ENCODE measurements around the gene DCST2. TPM values are rescaled to one million over a fixed set of nuclear protein-coding genes. Genes with fewer than 3 reads are reported as not detected.

DCST2 gene
- total RNA-seq, 4 donors from 2014 or later, result 0.34 to 3.7 (median 2.6) TPM; not detected in 1

DNA sequence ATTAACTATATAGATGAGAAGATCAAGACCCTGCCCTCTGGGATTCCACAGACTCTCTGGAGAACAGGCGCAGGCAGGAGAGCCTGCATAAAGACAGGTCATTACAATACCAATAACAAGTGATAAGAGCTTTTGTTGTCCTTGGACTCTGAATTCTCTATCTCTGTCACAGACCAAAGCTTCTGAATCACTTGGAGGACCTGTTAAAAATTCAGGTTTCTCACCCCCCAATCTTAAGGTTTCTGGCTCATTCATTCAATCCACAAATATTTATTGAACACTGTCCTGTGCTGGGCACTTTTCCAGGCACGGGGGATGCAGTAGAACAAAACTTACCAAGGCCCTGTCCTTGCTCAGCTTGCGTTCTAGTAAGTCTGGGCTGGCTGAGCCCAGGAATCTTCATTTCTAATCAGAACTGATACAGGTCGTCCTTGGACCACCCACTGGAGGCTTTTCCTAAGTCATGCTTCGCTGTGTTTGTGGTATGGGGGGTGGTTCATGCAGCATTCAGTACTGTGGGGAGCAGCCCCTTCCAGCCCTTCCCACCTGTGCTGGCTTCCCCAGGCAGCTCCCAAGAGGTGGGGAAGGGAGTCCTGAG is 31.4 kb upstream of the DCST2 start:
- TF ChIP-seq, protein P1, sequence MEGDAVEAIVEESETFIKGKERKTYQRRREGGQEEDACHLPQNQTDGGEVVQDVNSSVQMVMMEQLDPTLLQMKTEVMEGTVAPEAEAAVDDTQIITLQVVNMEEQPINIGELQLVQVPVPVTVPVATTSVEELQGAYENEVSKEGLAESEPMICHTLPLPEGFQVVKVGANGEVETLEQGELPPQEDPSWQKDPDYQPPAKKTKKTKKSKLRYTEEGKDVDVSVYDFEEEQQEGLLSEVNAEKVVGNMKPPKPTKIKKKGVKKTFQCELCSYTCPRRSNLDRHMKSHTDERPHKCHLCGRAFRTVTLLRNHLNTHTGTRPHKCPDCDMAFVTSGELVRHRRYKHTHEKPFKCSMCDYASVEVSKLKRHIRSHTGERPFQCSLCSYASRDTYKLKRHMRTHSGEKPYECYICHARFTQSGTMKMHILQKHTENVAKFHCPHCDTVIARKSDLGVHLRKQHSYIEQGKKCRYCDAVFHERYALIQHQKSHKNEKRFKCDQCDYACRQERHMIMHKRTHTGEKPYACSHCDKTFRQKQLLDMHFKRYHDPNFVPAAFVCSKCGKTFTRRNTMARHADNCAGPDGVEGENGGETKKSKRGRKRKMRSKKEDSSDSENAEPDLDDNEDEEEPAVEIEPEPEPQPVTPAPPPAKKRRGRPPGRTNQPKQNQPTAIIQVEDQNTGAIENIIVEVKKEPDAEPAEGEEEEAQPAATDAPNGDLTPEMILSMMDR (IDR thresholded peaks at IDR 0.05; ENCODE audit: low read depth), result no peak

DNA sequence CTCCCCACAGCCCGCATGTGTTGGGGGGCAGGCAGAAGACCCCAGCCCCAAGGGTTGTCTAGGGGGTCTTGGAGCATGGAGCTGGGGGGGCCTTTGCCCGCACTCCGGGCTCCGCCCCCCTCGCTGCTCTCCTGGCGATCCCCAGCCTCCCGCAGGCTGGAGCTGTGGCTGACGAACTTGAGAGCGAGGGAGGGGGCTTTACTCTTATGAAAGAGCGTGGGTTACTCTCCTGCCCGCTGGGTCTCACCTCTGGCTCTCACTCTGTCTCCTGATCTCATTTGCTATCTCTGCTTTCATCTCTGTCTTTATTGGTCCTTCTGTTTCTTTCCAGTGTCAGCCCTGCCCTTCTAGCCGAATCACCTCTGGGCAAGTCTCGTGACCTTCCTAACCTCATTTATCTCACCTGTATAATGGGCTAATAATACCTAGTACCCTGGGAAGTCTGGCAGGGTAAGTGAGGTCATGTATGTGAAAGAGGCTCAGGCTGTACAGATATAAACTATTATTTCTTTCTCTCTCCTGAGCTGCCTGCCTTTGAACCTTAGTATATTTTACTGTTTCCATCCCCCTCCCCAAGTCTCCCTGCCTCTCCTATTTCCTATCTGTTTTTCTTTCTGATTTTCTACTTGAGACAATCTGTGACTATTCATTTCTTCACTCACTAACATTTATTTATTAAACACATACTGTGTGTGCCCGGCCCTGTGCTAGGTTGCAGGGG is 30.7 kb upstream of the DCST2 start:
- TF ChIP-seq, protein P1 (IDR thresholded peaks at IDR 0.05; ENCODE audit: low read depth), result no peak

DNA sequence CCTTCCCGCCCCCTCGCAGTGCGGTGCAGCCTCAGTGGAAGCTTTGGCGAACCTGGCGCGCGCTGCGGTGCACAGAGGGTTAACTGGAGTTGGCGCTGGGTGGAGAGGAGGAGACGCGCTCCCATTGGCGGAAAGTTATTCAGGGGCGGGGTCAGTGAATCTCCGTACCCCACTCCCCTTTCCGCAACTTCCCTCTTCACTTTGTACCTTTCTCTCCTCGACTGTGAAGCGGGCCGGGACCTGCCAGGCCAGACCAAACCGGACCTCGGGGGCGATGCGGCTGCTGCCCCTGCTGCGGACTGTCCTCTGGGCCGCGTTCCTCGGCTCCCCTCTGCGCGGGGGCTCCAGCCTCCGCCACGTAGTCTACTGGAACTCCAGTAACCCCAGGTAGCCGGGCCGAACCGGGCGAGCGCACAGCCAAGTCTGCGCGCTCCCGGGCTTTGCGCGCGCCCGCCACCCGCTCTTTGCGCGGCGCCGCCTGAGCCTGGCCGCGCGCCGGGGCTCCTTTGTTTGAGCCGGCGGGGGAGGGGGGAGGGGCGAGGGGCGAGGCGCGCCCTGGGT is 30.0 kb upstream of the DCST2 start, which contains the start of gene EFNA4:
TSS of gene EFNA4 (plus strand) at position 191 of the 561 bp plus-strand sequence. CDS start at position 275, 84 bp downstream.
- TF ChIP-seq, protein P1 (IDR thresholded peaks at IDR 0.05; ENCODE audit: low read depth), result no peak

DNA sequence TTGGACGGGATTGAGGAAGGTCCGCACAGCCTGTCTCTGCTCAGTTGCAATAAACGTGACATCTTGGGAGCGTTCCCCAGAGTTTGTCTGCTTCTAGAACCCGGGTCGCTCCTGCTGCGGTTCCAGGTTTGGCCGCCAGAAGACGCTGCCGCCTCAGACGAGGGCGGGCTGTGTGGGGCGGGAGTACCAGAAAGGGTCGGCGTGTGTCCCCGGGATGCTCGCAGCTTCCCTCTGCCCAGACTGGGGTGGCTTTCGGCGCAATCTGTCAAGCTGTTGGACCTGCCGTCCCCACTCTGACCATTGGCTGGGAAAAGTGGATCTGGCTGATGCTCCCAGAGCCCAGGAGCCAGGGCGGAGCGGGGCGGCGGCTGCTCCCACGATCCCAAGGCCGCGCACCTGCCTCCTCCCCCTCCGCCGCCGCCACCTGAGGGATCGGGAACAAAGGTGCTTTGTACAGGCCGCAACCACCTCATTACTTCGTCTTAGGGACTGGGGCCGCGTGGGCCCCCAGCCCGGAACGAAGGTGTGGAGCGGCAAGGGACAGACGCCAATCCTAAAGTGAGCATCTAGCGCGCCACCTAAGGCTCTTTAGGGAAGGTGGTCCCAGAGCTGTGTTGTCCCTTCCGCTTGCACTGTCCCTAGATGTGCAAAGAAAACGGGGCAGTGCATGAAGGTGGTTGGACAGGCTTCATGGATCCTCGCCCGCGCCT is 29.3 kb upstream of the DCST2 start:
- TF ChIP-seq, protein P1 (IDR thresholded peaks at IDR 0.05; ENCODE audit: low read depth), result no peak

DNA sequence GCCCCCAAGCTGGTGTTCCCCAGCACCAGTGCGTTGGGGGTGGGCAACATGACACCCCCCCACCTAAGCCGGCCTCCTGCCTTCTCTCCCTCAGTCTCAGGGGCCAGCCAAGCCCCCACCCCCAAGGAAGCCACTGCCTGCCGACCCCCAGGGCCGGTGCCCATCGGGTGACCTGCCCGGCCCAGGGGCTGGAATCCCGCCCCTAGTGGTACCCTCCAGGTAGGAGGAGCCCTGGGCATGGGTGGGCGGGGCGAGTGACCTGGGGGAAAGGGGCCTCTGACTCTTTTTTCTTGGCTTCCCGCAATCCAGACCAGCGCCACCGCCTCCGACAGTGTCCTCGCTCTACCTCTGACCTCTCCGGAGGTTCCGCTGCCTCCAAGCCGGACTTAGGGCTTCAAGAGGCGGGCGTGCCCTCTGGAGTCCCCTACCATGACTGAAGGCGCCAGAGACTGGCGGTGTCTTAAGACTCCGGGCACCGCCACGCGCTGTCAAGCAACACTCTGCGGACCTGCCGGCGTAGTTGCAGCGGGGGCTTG is 28.6 kb upstream of the DCST2 start:
- TF ChIP-seq, protein P1 (IDR thresholded peaks at IDR 0.05; ENCODE audit: low read depth), result no peak

DNA sequence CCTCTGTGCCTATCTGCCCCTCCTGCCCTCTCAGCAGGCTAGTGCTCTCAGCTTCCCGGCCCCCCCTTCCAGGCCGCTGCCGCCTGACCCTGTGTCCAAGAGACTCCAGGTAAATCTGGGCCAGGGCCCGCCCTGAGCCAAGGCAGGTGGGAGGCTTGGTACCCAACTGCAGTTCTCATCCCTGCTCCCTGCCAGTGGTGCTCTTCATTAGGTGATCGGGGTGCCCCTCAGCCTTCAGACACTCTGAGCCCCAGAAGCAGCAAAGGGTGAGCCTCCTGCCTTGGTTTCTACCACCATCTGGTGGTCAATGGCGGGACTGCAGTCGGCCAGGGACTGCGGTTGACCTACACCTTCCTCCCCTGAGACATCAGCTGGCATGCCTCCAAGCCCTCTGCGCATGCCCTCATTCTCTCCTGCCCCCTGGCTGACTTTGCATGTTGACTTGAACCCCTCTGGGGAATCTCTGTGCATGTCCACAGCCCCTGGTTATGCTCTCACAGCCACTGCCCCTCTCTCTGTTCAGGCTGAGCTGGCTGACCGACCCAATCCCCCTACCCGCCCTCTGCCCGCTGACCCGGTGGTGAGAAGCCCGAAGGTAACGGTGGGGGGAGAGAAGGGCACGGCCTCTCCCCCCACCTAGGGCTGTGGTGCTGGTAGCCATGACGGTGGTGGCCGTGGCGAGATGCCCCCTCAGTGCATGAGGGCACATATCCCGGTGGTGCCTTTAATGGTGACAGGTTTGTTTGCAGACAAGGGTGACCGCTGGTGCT is 28.0 kb upstream of the DCST2 start:
- TF ChIP-seq, protein P1 (IDR thresholded peaks at IDR 0.05; ENCODE audit: low read depth), result no peak

All from subcutaneous adipose tissue (tissue), 4 donors.